ENCODE results near the gene GADD45G.

The GADD45G gene

DNA sequence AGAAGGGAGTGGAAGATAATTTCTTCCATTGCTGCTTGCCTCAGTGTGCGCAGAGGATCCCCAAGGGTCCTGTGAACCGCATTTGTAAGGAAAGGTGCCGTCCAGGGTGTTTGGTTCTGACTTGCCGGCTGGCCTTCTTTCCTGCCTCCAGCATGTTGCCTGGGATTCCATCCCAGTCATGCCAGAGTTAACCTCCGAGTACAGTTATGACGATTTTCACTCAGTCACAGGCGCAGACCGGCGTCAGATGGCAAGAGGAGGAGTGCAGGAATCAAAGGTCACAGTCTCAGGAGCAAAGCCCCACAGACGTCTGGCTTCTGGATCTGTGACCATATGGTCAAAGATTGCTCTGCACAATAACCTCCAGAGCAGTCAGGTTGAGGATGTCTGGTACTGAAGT lies 5.9 kb upstream of the GADD45G start:
- no peak for ATAC-seq
- no peak for TF ChIP-seq ZC3H10 (CRISPR knock-in tag; IDR thresholded peaks at IDR 0.05)
- TF ChIP-seq ZNF565 (CRISPR knock-in tag; conservative IDR thresholded peaks at IDR 0.05; ENCODE audit: low read depth) = no peak
- TF ChIP-seq, protein P1, sequence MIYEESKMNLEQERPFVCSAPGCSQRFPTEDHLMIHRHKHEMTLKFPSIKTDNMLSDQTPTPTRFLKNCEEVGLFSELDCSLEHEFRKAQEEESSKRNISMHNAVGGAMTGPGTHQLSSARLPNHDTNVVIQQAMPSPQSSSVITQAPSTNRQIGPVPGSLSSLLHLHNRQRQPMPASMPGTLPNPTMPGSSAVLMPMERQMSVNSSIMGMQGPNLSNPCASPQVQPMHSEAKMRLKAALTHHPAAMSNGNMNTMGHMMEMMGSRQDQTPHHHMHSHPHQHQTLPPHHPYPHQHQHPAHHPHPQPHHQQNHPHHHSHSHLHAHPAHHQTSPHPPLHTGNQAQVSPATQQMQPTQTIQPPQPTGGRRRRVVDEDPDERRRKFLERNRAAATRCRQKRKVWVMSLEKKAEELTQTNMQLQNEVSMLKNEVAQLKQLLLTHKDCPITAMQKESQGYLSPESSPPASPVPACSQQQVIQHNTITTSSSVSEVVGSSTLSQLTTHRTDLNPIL (CRISPR knock-in tag; IDR thresholded peaks at IDR 0.05; ENCODE audit: low read depth) = no peak
- TF ChIP-seq TOX (CRISPR knock-in tag; IDR thresholded peaks at IDR 0.05; ENCODE audit: borderline replicate concordance) = no peak
- TF ChIP-seq OSR1 (CRISPR knock-in tag; IDR thresholded peaks at IDR 0.05) = no peak
- no peak for TF ChIP-seq TCF4 (CRISPR knock-in tag; IDR thresholded peaks at IDR 0.05; ENCODE audit: borderline replicate concordance)
- TF ChIP-seq, protein P2, sequence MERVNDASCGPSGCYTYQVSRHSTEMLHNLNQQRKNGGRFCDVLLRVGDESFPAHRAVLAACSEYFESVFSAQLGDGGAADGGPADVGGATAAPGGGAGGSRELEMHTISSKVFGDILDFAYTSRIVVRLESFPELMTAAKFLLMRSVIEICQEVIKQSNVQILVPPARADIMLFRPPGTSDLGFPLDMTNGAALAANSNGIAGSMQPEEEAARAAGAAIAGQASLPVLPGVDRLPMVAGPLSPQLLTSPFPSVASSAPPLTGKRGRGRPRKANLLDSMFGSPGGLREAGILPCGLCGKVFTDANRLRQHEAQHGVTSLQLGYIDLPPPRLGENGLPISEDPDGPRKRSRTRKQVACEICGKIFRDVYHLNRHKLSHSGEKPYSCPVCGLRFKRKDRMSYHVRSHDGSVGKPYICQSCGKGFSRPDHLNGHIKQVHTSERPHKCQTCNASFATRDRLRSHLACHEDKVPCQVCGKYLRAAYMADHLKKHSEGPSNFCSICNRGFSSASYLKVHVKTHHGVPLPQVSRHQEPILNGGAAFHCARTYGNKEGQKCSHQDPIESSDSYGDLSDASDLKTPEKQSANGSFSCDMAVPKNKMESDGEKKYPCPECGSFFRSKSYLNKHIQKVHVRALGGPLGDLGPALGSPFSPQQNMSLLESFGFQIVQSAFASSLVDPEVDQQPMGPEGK (CRISPR knock-in tag; IDR thresholded peaks at IDR 0.05; ENCODE audit: borderline replicate concordance) = no peak

GRCh38 chr9:89600831-89601230 lies 4.0 kb upstream of the GADD45G start:
- TF ChIP-seq CSRNP3 (CRISPR knock-in tag; IDR thresholded peaks at IDR 0.05) (no peak), TOX (CRISPR knock-in tag; IDR thresholded peaks at IDR 0.05; ENCODE audit: borderline replicate concordance) (no peak), ZFP30 (CRISPR knock-in tag; IDR thresholded peaks at IDR 0.05) (no peak), CSDC2 (CRISPR knock-in tag; IDR thresholded peaks at IDR 0.05) (no peak), RARB (CRISPR knock-in tag; IDR thresholded peaks at IDR 0.05) (no peak), GLIS3 (CRISPR knock-in tag; IDR thresholded peaks at IDR 0.05) (no peak), ISL1 (CRISPR knock-in tag; IDR thresholded peaks at IDR 0.05) (no peak), SNAI2 (CRISPR knock-in tag; IDR thresholded peaks at IDR 0.05) (no peak), OSR1 (CRISPR knock-in tag; IDR thresholded peaks at IDR 0.05) (no peak)
- TF ChIP-seq, protein P2 (CRISPR knock-in tag; IDR thresholded peaks at IDR 0.05; ENCODE audit: borderline replicate concordance) = no peak
- ATAC-seq = no peak

- ATAC-seq = no peak
- no peak for TF ChIP-seq ISL1 (CRISPR knock-in tag; IDR thresholded peaks at IDR 0.05)
- no peak for TF ChIP-seq ESRRG (CRISPR knock-in tag; IDR thresholded peaks at IDR 0.05)
- TF ChIP-seq ZNF8 (CRISPR knock-in tag; IDR thresholded peaks at IDR 0.05) = no peak
- no peak for TF ChIP-seq CSDC2 (CRISPR knock-in tag; IDR thresholded peaks at IDR 0.05)
- no peak for TF ChIP-seq TSHZ2 (CRISPR knock-in tag; IDR thresholded peaks at IDR 0.05)
- no peak for TF ChIP-seq GLIS3 (CRISPR knock-in tag; IDR thresholded peaks at IDR 0.05)
- no peak for TF ChIP-seq CSRNP3 (CRISPR knock-in tag; IDR thresholded peaks at IDR 0.05)
- no peak for TF ChIP-seq ZNF70 (CRISPR knock-in tag; IDR thresholded peaks at IDR 0.05)
- TF ChIP-seq TCF4 (CRISPR knock-in tag; IDR thresholded peaks at IDR 0.05; ENCODE audit: borderline replicate concordance) = no peak
Observed at GRCh38 chr9:89601306-89601705, 3.5 kb upstream of the GADD45G start.

Measured in SK-N-SH treated with all-trans-retinoic acid at 6 μM for 48 hours (cell line).